HL-60/S4 treated with phorbol 12-myristate 13-acetate at 8.2 ng/mL for 4 days and 3 days (cell line): ENCODE results near the gene METTL25.

ENCODE experiments used
- in situ Hi-C: fragments of 300-500 bp; cut with MboI; formaldehyde crosslinking; loops from 2 replicates; pipeline ENCODE4 v1.15.0; 2022; ENCODE audit warnings: low sequenced_read_pairs

The METTL25 gene

GRCh38 chr12:82406651-82407050 lies 48.3 kb downstream of the METTL25 start:
- in situ Hi-C loops: no loop called here

DNA sequence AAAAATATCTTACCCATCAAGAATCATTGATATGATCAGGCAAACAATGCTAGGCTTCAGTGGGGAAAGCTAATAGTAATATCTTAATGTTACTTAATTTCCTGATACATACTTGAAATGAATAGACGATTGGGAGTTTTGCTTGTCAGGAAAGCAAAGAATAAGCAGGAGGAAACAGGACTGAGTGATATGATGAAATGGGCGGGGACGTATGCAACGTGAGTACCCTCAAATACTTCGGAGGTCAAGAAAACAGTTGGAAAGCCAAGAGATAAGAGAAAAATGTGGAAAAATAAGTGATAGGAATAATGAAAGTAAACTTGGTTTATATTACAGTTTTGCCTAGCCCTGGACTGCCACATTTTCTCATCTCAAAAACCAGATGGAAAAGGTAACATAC lies 49.2 kb downstream of the METTL25 start:
- in situ Hi-C loops: no loop called here

GRCh38 chr12:82408844-82409243 lies 50.5 kb downstream of the METTL25 start:
- in situ Hi-C loops: no loop called here

DNA sequence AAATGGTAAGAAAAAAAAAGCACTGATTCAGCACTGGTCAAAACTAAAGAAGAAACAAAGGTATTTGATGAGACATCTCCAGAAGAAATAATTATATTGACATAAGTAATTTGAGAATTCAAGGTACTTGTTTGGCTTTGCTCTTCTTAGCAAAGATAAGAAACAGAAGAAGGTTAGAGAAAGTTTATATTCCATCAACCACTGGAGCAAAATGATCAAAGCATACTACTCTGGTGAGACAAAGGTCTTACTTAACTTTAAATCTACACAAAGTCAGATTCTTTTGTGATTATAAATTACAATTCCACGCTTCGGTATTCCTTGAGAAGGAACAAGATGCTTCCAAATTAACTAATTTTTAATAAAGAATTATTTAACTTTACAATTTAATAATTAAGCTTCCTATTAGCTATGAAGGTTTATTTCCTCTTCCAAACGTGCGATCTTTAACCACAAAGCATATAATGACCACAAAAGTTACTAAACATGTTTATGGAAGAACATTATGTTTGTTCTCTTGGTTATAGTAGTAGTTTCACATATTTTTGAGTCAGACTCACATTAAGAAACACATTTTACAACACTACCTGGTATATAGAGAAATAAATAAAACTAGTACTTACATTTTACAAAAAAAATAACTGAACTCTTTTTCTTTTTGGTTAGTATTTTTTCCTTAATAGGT lies 53.4 kb downstream of the METTL25 start:
- in situ Hi-C loops: no loop called here

- in situ Hi-C loops: no loop called here
These were observed 53.9 kb downstream of the METTL25 start for GRCh38 chr12:82412246-82412645.

DNA sequence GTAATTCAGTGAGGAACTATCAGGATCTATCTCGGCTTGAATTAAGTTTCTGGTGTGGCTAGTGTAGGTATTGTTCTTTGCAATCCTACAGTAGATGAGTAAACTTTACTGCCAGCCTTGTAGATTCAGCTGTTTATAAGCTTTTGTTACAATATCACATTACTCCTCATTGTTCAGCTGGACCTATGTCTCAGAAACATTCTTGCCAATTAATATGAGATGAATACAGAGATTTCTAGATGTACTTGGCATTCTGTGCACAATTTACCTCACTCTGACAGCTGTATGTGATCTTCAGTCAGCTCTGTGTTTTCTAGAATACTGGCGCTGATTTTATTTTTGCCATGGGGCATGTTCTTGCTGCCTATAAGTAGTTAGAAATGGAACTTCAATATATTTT lies 55.7 kb downstream of the METTL25 start:
- in situ Hi-C loops: no loop called here

- in situ Hi-C loops: no loop called here
These were observed 56.6 kb downstream of the METTL25 start for GRCh38 chr12:82414926-82415325.

- in situ Hi-C loops: no loop called here
These were observed 57.1 kb downstream of the METTL25 start for GRCh38 chr12:82415402-82415801.

GRCh38 chr12:82425241-82425640 lies 66.9 kb downstream of the METTL25 start:
- in situ Hi-C loops: no loop called here

DNA sequence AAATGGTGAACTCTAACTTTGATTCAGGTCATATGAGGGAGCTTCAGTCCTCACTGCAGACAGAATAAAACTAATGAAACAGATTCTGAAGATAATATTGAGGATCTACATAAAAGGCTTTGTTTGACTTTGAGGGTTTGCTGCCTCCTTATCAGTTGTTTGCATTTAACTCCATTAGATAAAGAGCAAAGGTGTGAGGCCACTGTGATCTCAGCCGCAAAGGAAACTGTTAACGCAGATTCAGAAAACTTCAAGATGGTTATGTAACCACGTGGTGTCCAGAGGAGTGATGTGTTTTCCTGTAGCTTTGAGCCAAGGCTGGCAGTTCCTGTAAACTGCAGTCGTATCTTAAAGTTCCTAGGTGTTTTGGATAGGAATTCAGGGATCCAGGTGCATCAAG lies 67.8 kb downstream of the METTL25 start:
- in situ Hi-C loops: no loop called here

DNA sequence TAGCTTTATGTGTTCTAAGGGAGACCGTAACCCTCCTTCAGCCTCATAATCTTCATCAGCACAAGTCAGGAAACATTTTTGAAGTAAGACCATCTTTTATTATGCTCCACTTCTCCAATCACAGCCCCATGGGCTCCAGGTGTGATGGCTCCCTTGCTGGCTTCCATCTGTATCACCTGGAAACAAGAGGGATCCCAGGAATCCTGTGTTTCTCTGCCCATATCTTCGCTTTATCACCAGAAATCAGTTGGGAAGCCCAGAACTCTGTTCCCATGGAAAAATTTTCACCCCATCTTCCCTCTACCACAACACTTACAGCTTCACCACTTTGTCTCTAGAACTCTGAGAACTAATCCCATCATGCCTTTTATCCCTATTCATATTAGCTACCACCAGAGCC lies 68.3 kb downstream of the METTL25 start:
- in situ Hi-C loops: no loop called here

- in situ Hi-C loops: no loop called here
These were observed 72.3 kb downstream of the METTL25 start for GRCh38 chr12:82430541-82431145.

DNA sequence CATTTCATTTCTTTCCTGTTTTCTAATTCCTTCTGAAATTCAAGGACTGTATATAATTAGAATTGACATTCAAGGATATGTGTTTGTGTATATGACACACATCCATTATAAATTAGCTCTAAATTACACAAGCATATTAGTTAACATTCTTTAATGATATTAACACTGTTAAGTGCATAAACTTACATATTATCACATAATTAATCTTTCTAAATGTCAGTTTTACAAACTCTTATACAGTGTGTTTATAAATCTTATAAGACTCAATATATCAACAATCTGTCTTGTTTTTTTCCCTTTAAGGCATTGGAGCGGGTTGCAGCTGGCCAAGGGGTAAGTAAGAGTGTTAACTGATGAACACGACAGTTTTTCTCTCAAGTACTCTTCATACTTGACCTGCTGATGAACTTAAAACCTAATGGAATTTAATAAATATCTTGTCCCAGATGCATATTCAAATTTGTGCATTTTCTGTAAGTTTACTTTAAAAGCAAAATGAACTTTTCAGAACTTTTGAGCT lies 76.1 kb downstream of the METTL25 start:
- in situ Hi-C loops: no loop called here

DNA sequence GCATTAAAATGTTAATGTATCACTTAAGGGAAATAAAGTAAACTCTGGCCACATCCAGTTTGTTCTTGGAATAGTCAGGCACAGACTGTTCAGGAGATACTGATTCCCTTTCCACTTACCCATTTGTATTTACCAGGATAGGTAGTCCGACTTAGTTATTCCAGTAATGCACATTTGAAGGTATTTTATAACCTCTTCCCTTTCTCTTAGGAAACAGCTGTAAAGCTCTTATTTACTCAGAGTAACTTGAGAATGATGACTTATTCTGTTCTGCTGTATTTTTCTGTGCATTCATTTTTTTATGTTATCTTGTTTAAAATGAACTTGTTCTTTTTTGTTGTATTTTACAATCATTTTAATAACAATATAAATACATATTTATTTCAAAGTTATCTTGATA lies 78.0 kb downstream of the METTL25 start:
- in situ Hi-C loops: no loop called here

GRCh38 chr12:82437744-82438143 lies 79.4 kb downstream of the METTL25 start:
- in situ Hi-C loops: no loop called here

GRCh38 chr12:82438356-82438755 lies 80.0 kb downstream of the METTL25 start:
- in situ Hi-C loops: no loop called here

DNA sequence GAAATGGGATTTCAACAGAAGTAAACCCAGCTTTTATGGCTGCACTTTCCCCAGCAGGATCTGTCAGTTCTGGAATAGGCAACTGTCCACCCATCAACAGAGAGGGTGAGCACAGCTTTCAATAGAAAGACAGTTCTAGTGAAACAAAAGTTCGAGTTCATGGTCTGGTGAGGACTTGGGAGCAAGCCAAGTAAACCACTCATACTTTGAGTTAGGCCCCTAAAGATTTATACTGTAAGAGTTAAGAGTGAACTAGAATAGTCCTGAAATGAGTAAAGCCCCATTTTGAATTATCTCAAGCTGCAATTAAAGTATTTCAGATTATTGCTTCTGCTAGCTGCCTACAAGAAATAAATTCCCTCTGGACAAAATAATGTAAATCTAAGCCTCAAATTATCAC lies 82.6 kb downstream of the METTL25 start:
- in situ Hi-C loops: no loop called here

DNA sequence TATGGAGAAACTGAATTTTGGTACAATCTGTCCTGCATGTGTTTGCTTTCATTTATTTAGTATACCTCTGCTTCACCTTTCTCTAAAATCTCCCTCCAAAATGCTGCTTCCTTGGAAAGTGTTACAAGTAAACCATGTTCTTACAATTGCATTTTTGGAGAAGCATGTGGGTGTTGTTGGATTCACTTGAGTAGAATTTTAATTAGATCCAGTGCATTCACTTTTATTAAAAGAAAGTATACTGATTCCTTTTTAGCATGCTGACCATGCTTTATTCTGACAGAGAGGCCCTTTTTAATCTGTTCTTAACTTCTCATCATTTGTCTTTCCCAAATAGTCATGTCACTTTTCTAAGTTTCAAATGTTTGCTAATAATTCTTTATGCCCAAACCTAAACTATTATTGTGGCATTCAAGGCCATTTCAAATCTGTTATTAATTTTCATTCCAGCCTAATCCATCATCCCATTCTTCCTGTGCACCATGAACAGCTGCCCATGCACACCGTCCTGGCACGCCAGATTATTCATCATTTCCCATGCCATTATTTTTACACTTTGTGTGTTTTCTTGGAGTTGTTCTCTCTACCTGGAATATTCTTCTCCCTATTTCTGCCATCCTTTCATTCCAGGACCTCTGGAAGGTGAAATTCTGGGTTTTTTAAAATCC lies 90.7 kb downstream of the METTL25 start:
- in situ Hi-C loops: no loop called here

DNA sequence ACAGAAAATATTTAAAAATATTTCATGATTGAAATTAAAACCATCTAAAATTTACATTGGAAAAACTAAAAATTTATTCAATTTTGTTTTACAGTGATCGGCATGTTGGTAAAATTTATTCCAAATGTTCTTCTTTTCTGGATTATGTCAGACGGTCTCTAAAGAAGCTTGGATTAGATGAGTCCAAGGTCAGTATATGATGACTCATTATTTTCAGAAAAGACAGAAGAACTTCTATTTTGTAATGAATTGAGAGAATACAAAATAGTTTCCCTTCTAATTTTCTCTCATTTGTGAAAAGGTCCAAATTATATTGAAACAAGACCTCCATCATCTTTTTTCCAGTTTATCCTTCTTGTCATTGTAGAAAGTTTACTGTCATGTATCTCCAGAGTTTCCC lies 98.3 kb downstream of the METTL25 start:
- in situ Hi-C loops: no loop called here

- in situ Hi-C loops: no loop called here
These were observed 99.8 kb downstream of the METTL25 start for GRCh38 chr12:82458101-82458500.

- in situ Hi-C loops: no loop called here
These were observed 103.1 kb downstream of the METTL25 start for GRCh38 chr12:82461393-82461792.

GRCh38 chr12:82461836-82462235 lies 103.5 kb downstream of the METTL25 start:
- in situ Hi-C loops: no loop called here
